A549 (cell line): ENCODE data around the gene ATN1. TPM values are rescaled to one million over a fixed set of nuclear protein-coding genes. Genes with fewer than 3 reads are reported as not detected.

Source experiments
- ATAC-seq, 2 experiments: fragments of 200-7000 bp in 1 of 2; fragments of >200 bp in 1 of 2; cut with Nextera tagmentation in 1 of 2; cut with Tn5 transposase in 1 of 2; 3 replicates each; pipeline versions ENCODE4 v1.8.0 to v1.9.1; 2018 to 2020; ENCODE audit warnings: mild to moderate bottlenecking in 1 of 2, moderate library complexity in 1 of 2
- CTCF ChIA-PET: fragments of 300-600 bp; sonication (Branson Sonifier 250); formaldehyde crosslinking; extraction: SDS; loops from one replicate; lab custom pipeline; 2021; ENCODE audit warnings: antibody characterized with exemption, inconsistent platforms; lab: Yijun Ruan, JAX
- POLR2A ChIA-PET: fragments of 350-600 bp; formaldehyde crosslinking; extraction: SDS; loops from one replicate; lab custom pipeline; 2021; ENCODE audit warnings: antibody characterized with exemption, inconsistent platforms; lab: Yijun Ruan, JAX
- DNase-seq, 2 experiments: peaks; one replicate each; pipeline versions ENCODE4 v3.0.0 to v3.0.0-alpha.2; 2011 to 2016; ENCODE audit warnings: low read depth in 1 of 2, low spot score in 1 of 2
- FAIRE-seq: peaks from 2 replicates; lab custom pipeline; 2011; peaks lifted over from hg19 to GRCh38; lab: Jason Lieb, UNC
- H3K27ac ChIP-seq, 2 experiments: fragments of >200 bp; sonication (Bioruptor Twin); formaldehyde crosslinking; 3 replicates each; pipeline ENCODE4 v1.5.1; 2016 to 2017
- H3K4me1 ChIP-seq: fragments of >200 bp; sonication (Bioruptor Twin); formaldehyde crosslinking; 3 replicates; pipeline ENCODE4 v1.6.1; 2016
- H3K4me2 ChIP-seq: fragments of >200 bp; sonication (Bioruptor Twin); formaldehyde crosslinking; 3 replicates; pipeline ENCODE4 v1.6.1; 2016
- H3K4me3 ChIP-seq: fragments of >200 bp; sonication (Bioruptor Twin); formaldehyde crosslinking; 3 replicates; pipeline ENCODE4 v1.5.1; 2016
- H3K9me3 ChIP-seq: fragments of >200 bp; sonication (Bioruptor Twin); formaldehyde crosslinking; 3 replicates; pipeline ENCODE4 v1.6.1; 2016
- ATOH8 ChIP-seq: fragments of 250-450 bp; sonication (Bioruptor Pico); IDR thresholded peaks from 2 replicates; pipeline ENCODE4 v1.5.0; 2020; ENCODE audit warnings: low read depth, mild to moderate bottlenecking, moderate library complexity
- BHLHE40 ChIP-seq: IDR thresholded peaks from 2 replicates; pipeline ENCODE4 v1.6.1; 2012; ENCODE audit warnings: low read depth, low read length, inconsistent platforms
- CEBPB ChIP-seq, 2 experiments: fragments of >200 bp in 1 of 2; sonication (Bioruptor Twin) in 1 of 2; formaldehyde crosslinking in 1 of 2; IDR thresholded peaks; 2 replicates each; pipeline ENCODE4 v1.6.1; 2012 to 2016
- ELK1 ChIP-seq: fragments of 150-350 bp; IDR thresholded peaks from 2 replicates; pipeline ENCODE4 v1.6.1; 2014; ENCODE audit warnings: low read depth, mild to moderate bottlenecking, low read length
- FOXS1 ChIP-seq: fragments of 250-450 bp; sonication (Bioruptor Pico); IDR thresholded peaks from 2 replicates; pipeline ENCODE4 v1.5.0; 2020; ENCODE audit warnings: mild to moderate bottlenecking, moderate library complexity
- HDAC2 ChIP-seq: fragments of 200-600 bp; sonication (generic); IDR thresholded peaks from 2 replicates; pipeline ENCODE4 v1.6.1; 2016
- HOXA7 ChIP-seq: fragments of 250-450 bp; sonication (Bioruptor Pico); IDR thresholded peaks from 2 replicates; pipeline ENCODE4 v1.5.0; 2020; ENCODE audit warnings: mild to moderate bottlenecking, moderate library complexity
- JUN ChIP-seq, 2 experiments: fragments of >200 bp; sonication (Bioruptor Twin); formaldehyde crosslinking; IDR thresholded peaks; 2 replicates in 1 of 2; 3 replicates in 1 of 2; pipeline ENCODE4 v1.6.1; 2016 to 2017
- MAFK ChIP-seq: fragments of 450-650 bp; IDR thresholded peaks from 2 replicates; pipeline ENCODE4 v1.6.1; 2014; ENCODE audit not compliant: partially characterized antibody
- MAZ ChIP-seq: fragments of 150-350 bp; IDR thresholded peaks from 2 replicates; pipeline ENCODE4 v1.6.1; 2014; ENCODE audit warnings: antibody characterized with exemption, low read depth, low read length, borderline replicate concordance
- MYC ChIP-seq: IDR thresholded peaks from 2 replicates; pipeline ENCODE4 v1.6.1; 2012; ENCODE audit warnings: mild to moderate bottlenecking, inconsistent platforms, low read length, improper control_type of control experiment, borderline replicate concordance
- NPAS2 ChIP-seq: fragments of 250-450 bp; sonication (Bioruptor Pico); IDR thresholded peaks from 2 replicates; pipeline ENCODE4 v1.8.0; 2022; ENCODE audit warnings: mild to moderate bottlenecking, moderate library complexity, borderline replicate concordance
- NR3C1 ChIP-seq: fragments of >200 bp; sonication (Bioruptor Twin); formaldehyde crosslinking; IDR thresholded peaks from 3 replicates; pipeline ENCODE4 v1.6.1; 2017
- RAD21 ChIP-seq, 2 experiments: fragments of >200 bp in 1 of 2; sonication (Bioruptor Twin) in 1 of 2; formaldehyde crosslinking in 1 of 2; IDR thresholded peaks in 1 of 2; conservative IDR thresholded peaks in 1 of 2; 2 replicates in 1 of 2; 3 replicates in 1 of 2; pipeline ENCODE4 v1.6.1; 2012 to 2018; ENCODE audit warnings: inconsistent platforms in 1 of 2
- RCOR1 ChIP-seq: fragments of 150-350 bp; IDR thresholded peaks from 2 replicates; pipeline ENCODE4 v1.6.1; 2014; ENCODE audit warnings: antibody characterized with exemption, low read length, low read depth
- RFX5 ChIP-seq: fragments of 450-650 bp; IDR thresholded peaks from 2 replicates; pipeline ENCODE4 v1.7.1; 2014; ENCODE audit warnings: antibody characterized with exemption, mild to moderate bottlenecking, moderate library complexity
- RNF2 ChIP-seq: fragments of 200-600 bp; sonication (generic); IDR thresholded peaks from 2 replicates; pipeline ENCODE4 v1.6.1; 2016; ENCODE audit warnings: low read depth, mild to moderate bottlenecking, antibody characterized with exemption, moderate library complexity, borderline replicate concordance
- SMC3 ChIP-seq: fragments of >200 bp; sonication (Bioruptor Twin); formaldehyde crosslinking; IDR thresholded peaks from 3 replicates; pipeline ENCODE4 v1.6.1; 2018; ENCODE audit warnings: inconsistent platforms
- TFCP2L1 ChIP-seq: fragments of 250-450 bp; sonication (Bioruptor Pico); IDR thresholded peaks from 2 replicates; pipeline ENCODE4 v1.5.0; 2021; ENCODE audit warnings: mild to moderate bottlenecking
- TP53 ChIP-seq: fragments of 250-450 bp; sonication (Bioruptor Pico); IDR thresholded peaks from 2 replicates; pipeline ENCODE4 v1.5.0; 2021; ENCODE audit warnings: mild to moderate bottlenecking, moderate library complexity
- ZC3H11A ChIP-seq: fragments of 450-650 bp; IDR thresholded peaks from 2 replicates; pipeline ENCODE4 v1.6.1; 2014; ENCODE audit warnings: antibody characterized with exemption, mild to moderate bottlenecking
- WGBS: methylation state at CpG from one replicate; pipeline ENCODE4 v1.1.6; 2017; ENCODE audit errors: missing lambda C conversion rate; 5-methylcytosine and 5-hydroxymethylcytosine counted together
- polyA plus RNA-seq, 4 experiments: library from polyadenylated mRNA; depleted of rRNA in 3 of 4; stranded (reverse); fragments of >200 nt; fragmentation: RNase III in 1 of 4; extraction: RNeasy Plus Mini Kit Qiagen cat#74134 plus additional on column Dnase treatment in 1 of 4; gene quantifications; 2 replicates in 3 of 4; 3 replicates in 1 of 4; pipeline ENCODE4 v1.2.3, GENCODE V29; 2011 to 2017
- TF ChIP-seq, protein P1 (sequence below): fragments of >200 bp; sonication (Bioruptor Twin); formaldehyde crosslinking; IDR thresholded peaks from 3 replicates; pipeline ENCODE4 v1.5.1; 2016
- TF ChIP-seq, protein P2 (sequence below): IDR thresholded peaks from 2 replicates; pipeline ENCODE4 v1.6.1; 2012
- TF ChIP-seq, protein P3 (sequence below): fragments of 450-650 bp; IDR thresholded peaks from 2 replicates; pipeline ENCODE4 v1.6.1; 2014; ENCODE audit warnings: antibody characterized with exemption

The ATN1 gene
- polyA plus RNA-seq, 2 of the 4 experiments (the other 2 are of a cell fraction): 11.3 to 51.6 TPM

DNA sequence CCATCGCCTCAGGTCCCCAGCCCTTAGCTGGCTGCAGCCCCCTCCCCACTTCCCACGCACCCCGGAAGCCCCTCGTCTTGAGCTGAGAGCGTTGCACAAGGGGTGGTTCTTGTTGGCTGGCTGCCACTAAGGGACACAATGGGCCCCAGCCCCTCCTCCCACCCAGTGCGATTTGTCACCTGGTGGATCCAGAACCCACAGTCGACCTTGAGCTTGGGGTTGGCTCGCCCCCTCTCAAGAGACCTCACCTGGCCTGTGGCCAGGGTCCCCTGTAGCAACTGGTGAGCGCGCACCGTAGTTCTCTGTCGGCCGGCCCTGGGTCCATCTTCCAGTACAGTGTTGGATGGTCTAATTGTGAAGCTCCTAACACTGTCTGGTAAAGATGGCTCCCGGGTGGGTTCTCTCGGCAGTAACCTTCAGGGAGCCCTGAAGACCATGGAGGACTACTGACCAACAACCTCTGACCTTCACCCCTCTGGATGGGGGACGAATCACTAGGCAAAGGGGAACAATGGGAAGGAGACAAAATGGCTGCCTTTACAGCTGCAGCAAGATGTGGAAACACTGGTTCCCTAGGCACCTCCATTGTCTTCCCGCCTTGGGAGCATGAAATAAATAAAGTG is 36.1 kb downstream of the ATN1 start:
- CTCF ChIA-PET: interaction anchor here (0.7 to 11.2 kb wide), 26 partner anchors 8 to 225 kb away, joined by 3 to 354 read pairs (median 6); partner anchors contain the start of genes C12orf57, C1S, PTPN6 and RNU7-1
- DNase-seq (no peak), ATAC-seq (no peak), FAIRE-seq (no peak)
- 86% methylated on average over 13 of the region's 17 CpGs for WGBS
- H3K4me2 ChIP-seq: no peak overlapping the region
- H3K4me1 ChIP-seq: peaks cover 46% of the 10 kb centered on the region
- H3K27ac ChIP-seq: peak overlapping the region; percentile 89 to 99; a peak in 4 of 6 replicates
- POLR2A ChIA-PET: interaction anchor here (9.0 kb wide), 1 partner anchor 19 kb away, joined by 174 read pairs; the partner anchor contains the start of genes C12orf57 and RNU7-1
- no peak overlapping the region for H3K4me3 ChIP-seq
- H3K9me3 ChIP-seq: no peaks in the 10 kb centered on the region
- TF ChIP-seq RAD21 (conservative IDR thresholded peaks at IDR 0.05 in 1 of 2, IDR thresholded peaks at IDR 0.05 in 1 of 2) (no peak), NR3C1 (no peak), TP53 (CRISPR knock-in tag) (no peak), HOXA7 (no peak), TFCP2L1 (no peak), BHLHE40 (no peak)
- TF ChIP-seq, all 56 proteins: peak for 0

GRCh38 chr12:6964605-6965025 is 36.9 kb downstream of the ATN1 start:
- H3K4me2 ChIP-seq: peak overlapping the region; percentile 14; the same call in 1 of the 3 replicates
- H3K4me3 ChIP-seq: no peak overlapping the region
- no peaks in the 10 kb centered on the region for H3K9me3 ChIP-seq
- peak overlapping the region; percentile 50 to 99; a peak in 5 of 6 replicates for H3K27ac ChIP-seq
- CTCF ChIA-PET: interaction anchor here (0.5 to 11.2 kb wide), 33 partner anchors 8 to 182 kb away, joined by 3 to 354 read pairs (median 5); partner anchors contain the start of genes C12orf57, C1RL, C1S and PTPN6
- DNase-seq (no peak), ATAC-seq (peak in 1 of 2 experiments; percentile 1; a peak in 3 of 6 replicates), FAIRE-seq (no peak)
- H3K4me1 ChIP-seq: peaks cover 51% of the 10 kb centered on the region
- TF ChIP-seq MAFK (no peak), RCOR1 (no peak), RNF2 (no peak), JUN (IDR thresholded peaks at IDR 0.05) (0 out of 5 replicates have a peak, but pooled peaks of 1 of the 2 experiments have one; percentile 28), RFX5 (no peak)
- POLR2A ChIA-PET: interaction anchor here (0.9 to 9.0 kb wide), 4 partner anchors 20 to 96 kb away, joined by 4 to 174 read pairs (median 6); partner anchors contain the start of genes C12orf57, LPCAT3 and RNU7-1
- WGBS: 79% methylated on average over 8 of the region's 8 CpGs

DNA sequence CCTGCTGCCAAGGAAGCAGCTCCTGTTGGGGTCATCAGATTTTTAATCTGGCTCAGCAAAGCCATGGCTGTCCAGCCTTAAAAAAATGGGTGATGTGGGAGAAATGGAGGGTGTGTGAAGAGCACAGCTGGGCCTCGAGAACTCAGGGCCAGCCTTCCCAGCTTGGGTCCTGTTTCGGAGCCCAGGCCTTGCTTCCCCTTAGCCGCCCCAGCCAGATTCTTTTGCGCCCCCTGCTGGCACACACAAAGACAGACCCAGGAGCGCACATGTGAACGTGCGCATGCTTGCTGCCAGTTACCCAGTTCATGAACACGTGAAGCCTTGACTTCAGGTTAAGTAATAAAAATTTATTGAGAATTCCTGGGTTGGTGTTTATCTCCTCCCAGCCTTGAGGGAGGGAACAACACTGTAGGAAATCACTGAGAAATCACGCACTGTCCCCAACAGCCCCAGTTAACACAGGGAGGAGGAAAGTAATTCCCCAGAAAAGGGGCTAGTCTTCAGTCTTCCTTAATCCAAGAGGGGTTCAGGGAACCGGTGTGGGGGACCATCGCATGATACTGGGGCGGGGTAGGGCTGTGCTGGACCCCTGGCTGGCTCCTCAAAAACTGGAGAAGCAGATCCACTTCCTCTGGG is 37.4 kb downstream of the ATN1 start:
- no peak for FAIRE-seq
- POLR2A ChIA-PET: interaction anchor here (0.9 to 9.0 kb wide), 4 partner anchors 20 to 96 kb away, joined by 4 to 174 read pairs (median 6); partner anchors contain the start of genes C12orf57, LPCAT3 and RNU7-1
- WGBS: 21% methylated on average over 12 of the region's 12 CpGs
- CTCF ChIA-PET: interaction anchor here (0.5 to 11.2 kb wide), 34 partner anchors 7 to 181 kb away, joined by 3 to 354 read pairs (median 4); partner anchors contain the start of genes C12orf57, C1RL, C1S and PTPN6
- peak overlapping the region; percentile 14; the same call in 1 of the 3 replicates for H3K4me2 ChIP-seq
- H3K4me3 ChIP-seq: no peak overlapping the region
- no peaks in the 10 kb centered on the region for H3K9me3 ChIP-seq
- DNase-seq: peak; percentile 92 to 93
- H3K4me1 ChIP-seq: peaks cover 51% of the 10 kb centered on the region
- peak; percentile 64 to 77 for ATAC-seq
- peak overlapping the region; percentile 50 to 99; a peak in 5 of 6 replicates for H3K27ac ChIP-seq
- TF ChIP-seq TFCP2L1: no peak
- TF ChIP-seq CEBPB (IDR thresholded peaks at IDR 0.05): no peak
- peak in 1 of 2 experiments; percentile 19; a peak in 1 of 5 replicates for TF ChIP-seq JUN (IDR thresholded peaks at IDR 0.05)
- TF ChIP-seq, protein P1, sequence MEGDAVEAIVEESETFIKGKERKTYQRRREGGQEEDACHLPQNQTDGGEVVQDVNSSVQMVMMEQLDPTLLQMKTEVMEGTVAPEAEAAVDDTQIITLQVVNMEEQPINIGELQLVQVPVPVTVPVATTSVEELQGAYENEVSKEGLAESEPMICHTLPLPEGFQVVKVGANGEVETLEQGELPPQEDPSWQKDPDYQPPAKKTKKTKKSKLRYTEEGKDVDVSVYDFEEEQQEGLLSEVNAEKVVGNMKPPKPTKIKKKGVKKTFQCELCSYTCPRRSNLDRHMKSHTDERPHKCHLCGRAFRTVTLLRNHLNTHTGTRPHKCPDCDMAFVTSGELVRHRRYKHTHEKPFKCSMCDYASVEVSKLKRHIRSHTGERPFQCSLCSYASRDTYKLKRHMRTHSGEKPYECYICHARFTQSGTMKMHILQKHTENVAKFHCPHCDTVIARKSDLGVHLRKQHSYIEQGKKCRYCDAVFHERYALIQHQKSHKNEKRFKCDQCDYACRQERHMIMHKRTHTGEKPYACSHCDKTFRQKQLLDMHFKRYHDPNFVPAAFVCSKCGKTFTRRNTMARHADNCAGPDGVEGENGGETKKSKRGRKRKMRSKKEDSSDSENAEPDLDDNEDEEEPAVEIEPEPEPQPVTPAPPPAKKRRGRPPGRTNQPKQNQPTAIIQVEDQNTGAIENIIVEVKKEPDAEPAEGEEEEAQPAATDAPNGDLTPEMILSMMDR: peak; percentile 89
- TF ChIP-seq HOXA7: no peak
- TF ChIP-seq MAZ: no peak
- TF ChIP-seq RCOR1: no peak
- TF ChIP-seq HDAC2: no peak
- TF ChIP-seq, protein P2, sequence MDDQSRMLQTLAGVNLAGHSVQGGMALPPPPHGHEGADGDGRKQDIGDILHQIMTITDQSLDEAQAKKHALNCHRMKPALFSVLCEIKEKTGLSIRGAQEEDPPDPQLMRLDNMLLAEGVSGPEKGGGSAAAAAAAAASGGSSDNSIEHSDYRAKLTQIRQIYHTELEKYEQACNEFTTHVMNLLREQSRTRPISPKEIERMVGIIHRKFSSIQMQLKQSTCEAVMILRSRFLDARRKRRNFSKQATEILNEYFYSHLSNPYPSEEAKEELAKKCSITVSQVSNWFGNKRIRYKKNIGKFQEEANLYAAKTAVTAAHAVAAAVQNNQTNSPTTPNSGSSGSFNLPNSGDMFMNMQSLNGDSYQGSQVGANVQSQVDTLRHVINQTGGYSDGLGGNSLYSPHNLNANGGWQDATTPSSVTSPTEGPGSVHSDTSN: no peak
- no peak for TF ChIP-seq ZC3H11A
- no peak for TF ChIP-seq TP53 (CRISPR knock-in tag)
- TF ChIP-seq NPAS2: peak; percentile 75; the same call in 1 of the 2 replicates
- no peak for TF ChIP-seq ELK1
- TF ChIP-seq, protein P3, sequence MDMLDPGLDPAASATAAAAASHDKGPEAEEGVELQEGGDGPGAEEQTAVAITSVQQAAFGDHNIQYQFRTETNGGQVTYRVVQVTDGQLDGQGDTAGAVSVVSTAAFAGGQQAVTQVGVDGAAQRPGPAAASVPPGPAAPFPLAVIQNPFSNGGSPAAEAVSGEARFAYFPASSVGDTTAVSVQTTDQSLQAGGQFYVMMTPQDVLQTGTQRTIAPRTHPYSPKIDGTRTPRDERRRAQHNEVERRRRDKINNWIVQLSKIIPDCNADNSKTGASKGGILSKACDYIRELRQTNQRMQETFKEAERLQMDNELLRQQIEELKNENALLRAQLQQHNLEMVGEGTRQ: peak; percentile 75
- TF ChIP-seq ATOH8 (CRISPR knock-in tag): no peak
- peak; percentile 76 for TF ChIP-seq SMC3
- TF ChIP-seq FOXS1 (CRISPR knock-in tag): no peak
- peak; percentile 96; the same call in 1 of the 2 replicates for TF ChIP-seq MYC
